Endothelial cell (in vitro differentiated cells): ENCODE data around the gene PPIB. TPM values are rescaled to one million over a fixed set of nuclear protein-coding genes. Genes with fewer than 3 reads are reported as not detected.

Experiments
- DNase-seq: peaks from one replicate; pipeline ENCODE4 v3.0.0; 2021; ENCODE audit warnings: low spot score
- H3K27ac Mint-ChIP-seq: one replicate; pipeline ENCODE4 v1.8.0; 2021; ENCODE audit warnings: mixed read lengths, inconsistent platforms; ENCODE audit not compliant: unreplicated experiment
- H3K27me3 Mint-ChIP-seq: one replicate; pipeline ENCODE4 v1.8.0; 2021; ENCODE audit warnings: mild to moderate bottlenecking, moderate library complexity, mixed read lengths, inconsistent platforms; ENCODE audit not compliant: unreplicated experiment
- H3K36me3 Mint-ChIP-seq: one replicate; pipeline ENCODE4 v1.8.0; 2021; ENCODE audit warnings: mild to moderate bottlenecking, low read depth, mixed read lengths, inconsistent platforms; ENCODE audit not compliant: unreplicated experiment
- H3K4me1 Mint-ChIP-seq: one replicate; pipeline ENCODE4 v1.8.0; 2021; ENCODE audit warnings: mild to moderate bottlenecking, mixed read lengths, inconsistent platforms; ENCODE audit not compliant: unreplicated experiment
- H3K4me3 Mint-ChIP-seq: one replicate; pipeline ENCODE4 v1.8.0; 2021; ENCODE audit warnings: mild to moderate bottlenecking, mixed read lengths, inconsistent platforms; ENCODE audit not compliant: unreplicated experiment
- H3K9me3 Mint-ChIP-seq: one replicate; pipeline ENCODE4 v1.8.0; 2021; ENCODE audit warnings: mixed read lengths, inconsistent platforms; ENCODE audit not compliant: unreplicated experiment
- CTCF ChIP-seq: fragments of 200-600 bp; sonication (generic); IDR thresholded peaks from one replicate; pipeline ENCODE4 v1.5.0; 2021; ENCODE audit warnings: antibody characterized with exemption; ENCODE audit not compliant: unreplicated experiment
- total RNA-seq: library from RNA; stranded (reverse); fragmentation: NEBNext Ultra II Directional; extraction: Animal tissue kit (Norgen Biotek cat#: 25700); gene quantifications from one replicate; pipeline ENCODE4 v1.2.1, GENCODE V29; 2021; ENCODE audit not compliant: unreplicated experiment

The PPIB gene
- total RNA-seq, 1 donor from 2014 or later, result 589 TPM

- Mint-ChIP-seq H3K27me3 (no peaks in the 10 kb centered on the region), H3K36me3 (peaks cover 11% of the 10 kb centered on the region), H3K27ac (no peak overlapping the region), H3K4me3 (no peak overlapping the region), H3K4me1 (no peaks in the 10 kb centered on the region), H3K9me3 (no peaks in the 10 kb centered on the region)
- no peak for DNase-seq
- no peak for TF ChIP-seq CTCF
Measured at GRCh38 chr15:64197425-64197824, 34.6 kb upstream of the PPIB start.

- no peak overlapping the region for H3K27ac Mint-ChIP-seq
- H3K36me3 Mint-ChIP-seq, result peaks cover 3% of the 10 kb centered on the region
- no peaks in the 10 kb centered on the region for H3K4me1 Mint-ChIP-seq
- H3K9me3 Mint-ChIP-seq, result no peaks in the 10 kb centered on the region
- no peaks in the 10 kb centered on the region for H3K27me3 Mint-ChIP-seq
- DNase-seq, result no peak
- no peak for TF ChIP-seq CTCF
- no peak overlapping the region for H3K4me3 Mint-ChIP-seq
Measured at GRCh38 chr15:64193971-64194370, 31.1 kb upstream of the PPIB start.

- no peaks in the 10 kb centered on the region for H3K9me3 Mint-ChIP-seq
- TF ChIP-seq CTCF, result no peak
- peaks cover 8% of the 10 kb centered on the region for H3K36me3 Mint-ChIP-seq
- H3K4me1 Mint-ChIP-seq, result peaks cover 12% of the 10 kb centered on the region
- H3K27me3 Mint-ChIP-seq, result peaks cover 2% of the 10 kb centered on the region
- no peak overlapping the region for H3K27ac Mint-ChIP-seq
- DNase-seq, result no peak
- no peak overlapping the region for H3K4me3 Mint-ChIP-seq
Measured at GRCh38 chr15:64191971-64192830, 29.4 kb upstream of the PPIB start.

GRCh38 chr15:64187396-64188191, 24.8 kb upstream of the PPIB start:
- Mint-ChIP-seq H3K36me3 (peaks cover 8% of the 10 kb centered on the region), H3K4me3 (no peak overlapping the region), H3K4me1 (peaks cover 12% of the 10 kb centered on the region), H3K9me3 (no peaks in the 10 kb centered on the region), H3K27me3 (peaks cover 2% of the 10 kb centered on the region), H3K27ac (no peak overlapping the region)
- no peak for DNase-seq
- no peak for TF ChIP-seq CTCF
